HG02642 (cell line): ENCODE measurements around the gene SLC13A2.

Experiments used
- ATAC-seq: cut with Tn5 transposase; IDR thresholded peaks from one replicate; pipeline ENCODE4 v1.9.1; 2021; ENCODE audit warnings: mild to moderate bottlenecking; ENCODE audit not compliant: unreplicated experiment, poor library complexity

The SLC13A2 gene

DNA sequence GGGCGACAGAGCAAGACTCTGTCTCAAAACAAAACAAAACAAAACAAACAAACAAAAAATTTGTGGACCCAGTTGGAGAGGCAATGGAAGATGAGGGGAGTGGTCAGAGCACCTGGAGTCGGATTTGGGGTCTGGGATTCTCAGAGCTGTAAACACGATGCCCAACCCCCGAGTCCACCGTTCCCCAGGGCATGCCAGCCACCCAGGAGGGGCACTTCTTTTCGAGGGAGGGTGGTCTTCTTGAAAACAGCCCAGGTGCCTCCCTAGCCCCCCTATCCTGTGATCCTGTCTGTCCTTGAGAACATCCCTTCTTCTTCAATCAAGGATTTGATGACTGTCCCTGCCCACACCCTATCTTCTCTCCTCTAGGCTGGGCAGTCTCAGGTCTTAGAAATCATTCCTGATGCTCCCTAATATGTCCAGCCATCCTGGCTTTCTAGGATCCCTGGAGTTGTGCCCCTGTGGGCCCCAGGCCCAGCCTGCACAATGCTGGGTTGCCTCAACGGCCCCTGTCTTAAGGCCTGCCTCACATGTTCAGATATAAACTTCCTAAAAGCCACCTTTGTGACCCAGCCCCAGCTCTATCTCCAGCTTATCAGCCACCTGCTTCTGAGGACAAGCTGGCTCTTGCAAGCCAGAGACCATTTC is 3.1 kb upstream of the SLC13A2 start:
- no peak for ATAC-seq

GRCh38 chr17:28470914-28471366 is 2.5 kb upstream of the SLC13A2 start:
- no peak for ATAC-seq

GRCh38 chr17:28471531-28472342 is 1.7 kb upstream of the SLC13A2 start:
- ATAC-seq, result no peak

GRCh38 chr17:28472871-28473497 is 460 bp upstream of the SLC13A2 start:
- ATAC-seq, result no peak

DNA sequence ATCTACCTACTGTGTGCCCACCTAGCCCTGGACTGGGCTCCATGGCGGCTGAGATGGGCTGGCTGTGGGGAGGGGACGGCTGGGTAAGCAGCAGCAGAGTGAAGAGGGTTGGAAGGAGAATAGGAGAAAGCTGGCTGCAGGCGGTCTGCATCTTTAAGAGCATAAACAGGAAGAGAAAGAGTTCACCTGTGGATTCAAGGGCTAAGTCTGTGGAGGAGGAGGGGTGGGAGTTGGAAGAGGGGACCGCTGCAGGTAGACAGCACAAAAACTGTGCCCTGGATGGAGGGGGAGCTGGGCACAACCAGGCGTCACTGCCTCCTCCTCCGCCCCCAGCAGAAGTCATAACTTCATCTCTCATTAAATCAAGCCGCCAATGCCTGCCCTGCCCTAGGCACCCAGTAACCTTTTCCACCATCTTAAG is 677 bp downstream of the SLC13A2 start:
- no peak for ATAC-seq

- ATAC-seq, result no peak
Observed at GRCh38 chr17:28475151-28475900, 1.9 kb downstream of the SLC13A2 start.

DNA sequence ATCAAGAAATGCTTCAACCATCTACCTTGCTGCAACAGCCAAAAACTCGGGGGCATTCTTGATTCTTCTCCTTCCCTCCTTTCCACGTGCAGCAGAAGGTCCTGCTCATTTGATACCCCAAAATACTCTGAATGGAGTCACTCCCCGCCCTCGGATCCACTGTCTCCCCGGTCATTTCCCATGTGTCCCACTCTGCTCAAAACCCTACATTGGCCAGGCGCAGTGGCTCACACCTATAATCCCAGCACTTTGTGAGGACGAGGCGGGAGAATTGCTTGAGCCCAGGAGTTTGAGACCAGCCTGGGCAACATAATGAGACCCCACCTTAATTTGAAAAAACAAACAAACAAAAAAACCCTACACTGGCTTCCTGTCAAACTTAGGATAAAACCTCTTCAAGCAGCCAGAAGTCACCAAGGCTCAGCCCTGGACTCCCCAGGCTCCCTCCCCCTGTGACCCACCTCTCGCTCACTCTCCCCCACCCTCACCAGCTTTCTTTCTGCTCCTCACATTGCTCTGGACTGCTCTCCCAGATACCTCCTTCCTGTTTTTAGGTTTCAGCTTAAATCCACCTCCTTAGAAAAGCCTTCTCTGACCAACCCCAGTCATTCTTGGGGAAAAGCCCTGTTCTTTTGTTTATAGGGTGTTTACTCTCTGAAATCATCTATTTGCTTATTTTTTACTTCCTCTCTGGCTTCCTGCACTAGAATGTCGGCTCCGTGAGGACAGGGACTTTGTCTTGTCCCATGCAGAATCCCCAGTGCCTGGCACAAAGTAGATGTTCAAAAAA is 2.8 kb downstream of the SLC13A2 start:
- ATAC-seq, result no peak

GRCh38 chr17:28477928-28478327 is 4.5 kb downstream of the SLC13A2 start:
- ATAC-seq, result no peak

DNA sequence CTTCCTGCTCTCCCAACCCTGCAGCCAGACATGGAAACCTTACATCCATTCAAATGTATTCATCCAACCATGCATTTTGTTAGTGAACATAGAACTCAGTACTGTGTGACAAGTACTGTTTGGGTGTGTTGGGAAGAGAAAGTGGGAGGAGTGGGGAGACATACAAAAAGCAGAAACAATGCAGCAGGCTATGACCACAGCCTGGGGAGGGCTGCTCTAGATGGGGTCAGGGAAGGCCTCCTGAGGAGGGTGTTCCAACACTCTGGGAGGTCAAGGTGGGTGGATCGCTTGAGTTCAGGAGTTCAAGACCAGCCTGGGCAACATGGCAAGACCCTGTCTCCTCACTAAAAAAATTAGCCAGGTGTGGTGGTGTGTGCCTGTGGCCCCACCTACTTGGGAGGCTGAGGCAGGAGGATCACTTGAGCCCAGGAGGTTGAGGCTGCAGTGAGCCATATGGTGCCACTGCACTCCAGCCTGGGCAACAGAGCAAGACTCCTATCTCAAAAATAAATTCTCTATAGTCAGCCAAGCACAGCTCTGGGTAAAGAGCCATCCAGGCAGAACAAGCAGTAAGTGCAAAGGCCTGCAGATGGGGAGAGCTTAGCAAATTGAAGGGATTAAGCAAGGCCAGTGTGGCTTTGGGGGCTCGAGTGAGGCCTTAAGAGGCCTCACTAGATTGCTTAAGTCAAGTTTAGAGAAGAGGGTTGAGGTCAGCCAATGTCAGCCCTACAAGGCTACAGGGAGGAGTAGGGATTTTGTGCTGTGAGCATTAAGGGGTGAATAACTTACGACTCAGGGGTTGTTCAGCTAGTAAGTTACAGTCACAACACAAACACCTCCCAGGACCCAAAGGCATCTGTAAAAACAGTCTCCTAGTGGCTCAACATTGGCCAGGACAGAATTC is 5.5 kb downstream of the SLC13A2 start:
- ATAC-seq, result no peak

DNA sequence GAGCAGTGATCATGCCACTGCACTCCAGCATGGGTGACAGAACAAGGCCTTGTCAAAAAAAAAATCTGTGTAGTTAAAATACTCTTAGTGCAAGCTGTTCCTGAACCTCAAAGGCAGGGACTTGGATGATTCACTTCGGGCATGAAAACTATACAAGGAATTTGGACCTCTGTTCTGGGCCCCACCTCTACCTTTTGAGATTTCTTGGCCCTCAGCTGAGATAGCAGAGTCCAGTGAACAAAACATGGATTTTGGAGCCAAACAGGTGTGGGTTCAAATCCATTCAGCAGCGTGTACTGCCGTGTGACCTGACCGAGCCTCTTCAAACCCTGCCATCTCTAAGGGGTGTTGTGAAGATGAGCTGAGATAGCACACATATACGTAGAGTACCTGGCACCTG is 6.8 kb downstream of the SLC13A2 start:
- no peak for ATAC-seq

DNA sequence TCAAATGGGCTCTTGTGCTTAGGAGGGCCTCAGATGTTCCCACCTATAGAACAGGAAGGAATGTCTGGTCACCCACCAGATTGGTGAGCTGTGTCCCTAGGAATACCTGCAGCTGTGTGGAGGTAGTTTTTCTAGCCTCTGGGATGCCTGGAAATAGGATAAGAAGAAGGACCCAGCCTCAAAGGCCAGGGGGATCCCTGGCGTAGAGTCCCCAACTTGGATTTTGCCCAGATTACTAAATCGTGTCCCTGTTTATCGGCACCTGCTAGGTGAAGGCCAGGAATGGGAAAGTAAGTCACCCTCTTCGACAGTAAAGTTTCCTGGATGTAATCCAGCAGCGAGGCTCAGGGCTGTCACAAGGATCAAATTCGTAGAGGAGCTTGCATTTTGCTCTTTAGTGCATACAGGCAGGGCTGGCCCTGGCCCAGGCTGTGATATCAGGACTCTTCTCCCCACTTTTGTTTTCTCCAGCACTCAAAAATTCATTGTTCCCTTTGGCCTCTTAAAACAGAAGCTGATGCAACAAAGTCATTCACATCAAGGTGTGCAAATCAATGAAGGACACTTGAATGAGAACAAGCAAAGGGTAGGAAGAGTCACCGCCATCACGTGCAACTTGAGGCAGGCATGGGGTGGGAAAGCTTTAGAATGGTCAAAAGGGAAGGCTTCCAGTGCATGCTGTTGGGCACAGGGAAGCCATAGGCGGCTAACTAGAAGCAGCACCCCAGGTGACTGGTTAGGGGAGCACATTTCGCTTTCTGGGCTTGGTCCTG is 7.5 kb downstream of the SLC13A2 start:
- ATAC-seq, result no peak

DNA sequence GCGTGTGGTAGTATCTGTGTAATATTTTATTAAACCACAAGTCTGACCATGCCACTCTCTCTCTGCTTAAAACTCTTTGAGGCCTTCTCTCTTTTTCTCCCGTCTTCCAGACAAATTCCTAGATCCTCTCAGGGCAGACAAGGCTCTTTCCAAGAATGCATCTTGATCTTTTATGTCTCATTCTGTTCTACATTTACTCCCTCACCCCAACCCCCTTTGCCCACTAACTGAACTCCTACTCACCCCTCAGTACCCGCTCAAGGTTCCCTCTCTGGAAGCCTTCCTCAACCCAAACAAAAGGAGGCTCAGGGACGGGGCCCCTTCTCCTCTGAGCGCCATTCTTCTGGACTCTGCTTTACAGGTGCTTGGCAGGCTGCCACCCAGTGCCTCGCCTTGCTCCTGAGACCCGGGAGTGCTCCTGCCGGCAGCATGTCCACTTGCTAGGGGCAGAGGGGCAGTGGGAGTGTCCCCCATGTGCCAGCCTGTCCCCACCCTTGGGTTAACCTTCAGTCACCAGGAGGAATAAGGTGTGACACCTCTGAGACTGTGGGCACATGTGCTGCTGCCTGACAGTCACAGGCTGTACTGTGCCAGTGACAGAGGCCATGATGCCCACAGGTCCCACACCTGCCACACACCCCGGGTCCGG is 9.2 kb downstream of the SLC13A2 start:
- ATAC-seq, result no peak

DNA sequence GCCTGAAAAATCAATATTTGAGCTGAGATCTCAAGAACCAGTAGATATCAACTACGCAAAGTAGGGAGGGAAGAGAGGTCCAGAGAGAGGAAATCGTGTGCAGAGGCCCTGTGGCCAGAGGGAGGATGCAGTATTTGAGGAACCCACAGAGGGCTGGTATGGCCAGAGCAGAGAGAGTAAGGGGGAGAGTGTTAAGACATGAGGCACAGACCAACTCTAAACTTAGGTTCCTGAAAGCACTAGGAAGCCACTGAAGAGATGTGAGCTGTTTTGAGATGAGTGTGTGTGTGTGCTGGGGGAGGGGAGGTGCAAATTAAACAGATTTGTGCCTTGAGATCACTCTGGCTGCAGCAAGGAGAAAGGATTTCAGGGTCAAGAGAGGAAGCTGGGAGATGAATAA is 10.9 kb downstream of the SLC13A2 start:
- ATAC-seq, result peak; percentile 64

DNA sequence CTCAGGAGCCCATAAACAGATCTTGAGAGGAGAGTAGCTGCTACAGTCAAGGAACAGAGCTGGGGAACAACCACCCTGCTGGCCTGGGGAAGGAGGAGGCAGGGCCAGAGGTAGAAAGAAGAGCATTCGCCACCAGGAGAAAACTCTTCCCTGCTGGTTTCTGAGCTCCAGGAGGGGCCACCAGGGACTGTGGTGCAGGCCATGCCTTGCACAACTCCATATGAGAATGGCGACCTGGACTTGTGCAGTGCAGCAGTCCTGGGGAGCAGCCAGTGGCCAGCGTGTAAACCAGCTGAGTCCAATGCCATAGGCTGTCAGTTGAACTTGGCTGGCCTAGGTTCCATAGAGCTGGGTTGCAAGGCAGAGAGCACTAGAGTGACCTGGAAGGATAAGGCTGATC is 11.6 kb downstream of the SLC13A2 start:
- ATAC-seq, result no peak

- no peak for ATAC-seq
Observed at GRCh38 chr17:28487881-28488532, 14.6 kb downstream of the SLC13A2 start.

DNA sequence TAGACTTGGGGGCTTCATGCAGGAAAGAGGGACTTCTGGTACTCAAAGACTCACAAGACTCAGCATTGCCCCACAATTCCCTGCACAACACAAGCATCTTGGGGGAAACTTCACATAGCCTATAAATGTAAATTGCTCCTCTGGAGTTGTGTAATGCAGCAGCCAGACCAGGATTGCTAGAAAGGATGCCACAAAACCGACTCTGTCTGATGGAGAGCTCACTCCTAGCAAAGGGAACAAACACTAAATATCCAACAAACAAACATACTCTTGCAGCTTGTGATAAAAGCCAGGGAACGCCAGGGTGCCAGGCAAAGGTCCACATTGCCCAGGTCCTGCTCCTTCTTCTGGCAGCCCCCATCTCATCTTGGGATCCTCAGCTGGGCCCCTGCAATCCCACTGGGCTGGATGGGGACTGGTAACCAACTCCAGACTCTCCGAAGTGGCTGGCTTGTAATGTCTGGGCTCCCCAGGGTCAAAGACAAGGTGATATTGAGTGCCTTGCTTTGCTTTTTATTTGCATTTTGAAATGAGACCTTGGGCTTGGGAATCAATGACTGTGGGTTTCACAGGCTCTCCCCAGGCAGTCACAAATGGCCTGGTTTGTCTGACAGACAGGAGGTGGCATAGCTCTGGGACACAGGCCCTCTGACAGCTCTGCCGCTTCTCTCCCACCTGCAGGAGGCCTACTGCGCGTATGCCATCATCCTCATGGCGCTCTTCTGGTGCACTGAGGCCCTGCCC is 15.3 kb downstream of the SLC13A2 start:
- no peak for ATAC-seq
